Smooth muscle cell (in vitro differentiated cells): ENCODE data around the gene FNDC1. TPM values are rescaled to one million over a fixed set of nuclear protein-coding genes. Genes with fewer than 3 reads are reported as not detected.

ENCODE experiments used
- DNase-seq: peaks from one replicate; lab custom pipeline; 2025; ENCODE audit not compliant: unreplicated experiment; lab: John Stamatoyannopoulos, UW
- H2AFZ ChIP-seq: fragments of 200-600 bp; sonication (generic); 2 replicates; pipeline ENCODE4 v1.6.0; 2016; ENCODE audit warnings: antibody characterized with exemption, low read depth, mild to moderate bottlenecking
- H3F3A ChIP-seq: fragments of 200-600 bp; sonication (generic); 2 replicates; pipeline ENCODE4 v1.6.0; 2017; ENCODE audit warnings: antibody characterized with exemption, low read depth
- H3K27ac ChIP-seq: fragments of 200-600 bp; sonication (generic); 2 replicates; pipeline ENCODE4 v1.5.1; 2016; ENCODE audit warnings: low read depth, mild to moderate bottlenecking
- H3K27me3 ChIP-seq: fragments of 200-600 bp; sonication (generic); 2 replicates; pipeline ENCODE4 v1.6.1; 2016; ENCODE audit warnings: low read depth, mild to moderate bottlenecking
- H3K36me3 ChIP-seq: fragments of 200-600 bp; sonication (generic); 2 replicates; pipeline ENCODE4 v1.5.1; 2016; ENCODE audit warnings: low read depth
- H3K4me1 ChIP-seq: fragments of 200-600 bp; sonication (generic); 2 replicates; pipeline ENCODE4 v1.5.1; 2016; ENCODE audit warnings: low read depth
- H3K4me2 ChIP-seq: fragments of 200-600 bp; sonication (generic); 2 replicates; pipeline ENCODE4 v1.6.0; 2016; ENCODE audit warnings: mild to moderate bottlenecking
- H3K4me3 ChIP-seq: fragments of 200-600 bp; sonication (generic); 2 replicates; pipeline ENCODE4 v1.5.1; 2016; ENCODE audit warnings: mild to moderate bottlenecking
- H3K79me2 ChIP-seq: fragments of 200-600 bp; sonication (generic); 2 replicates; pipeline ENCODE4 v1.6.0; 2016; ENCODE audit warnings: low read depth, mild to moderate bottlenecking
- H3K9ac ChIP-seq: fragments of 200-600 bp; sonication (generic); 2 replicates; pipeline ENCODE4 v1.6.0; 2016; ENCODE audit warnings: low read depth
- H3K9me3 ChIP-seq: fragments of 200-600 bp; sonication (generic); replicated peaks from 2 replicates; pipeline ENCODE4 v1.5.1; 2016; ENCODE audit warnings: low read depth
- H4K20me1 ChIP-seq: fragments of 200-600 bp; sonication (generic); 2 replicates; pipeline ENCODE4 v1.6.0; 2016; ENCODE audit warnings: low read depth
- CTCF ChIP-seq: fragments of 200-600 bp; sonication (generic); IDR thresholded peaks from 2 replicates; pipeline ENCODE4 v1.5.1; 2017; ENCODE audit warnings: borderline replicate concordance, mild to moderate bottlenecking, antibody characterized with exemption; ENCODE audit not compliant: insufficient read depth, poor library complexity, severe bottlenecking
- WGBS: methylation state at CpG from one replicate; pipeline ENCODE4 v1.1.7; 2016; ENCODE audit warnings: low lambda C conversion rate; 5-methylcytosine and 5-hydroxymethylcytosine counted together
- polyA plus RNA-seq: library from polyadenylated mRNA; unstranded; fragments of >200 nt; fragmentation: Nextera tagmentation; extraction: Ambion mirVana; gene quantifications from 2 replicates; pipeline ENCODE4 v1.2.1, GENCODE V29; 2016
- total RNA-seq: library from RNA; depleted of rRNA; stranded (reverse); fragments of >200 nt; gene quantifications from 2 replicates; pipeline ENCODE4 v1.2.3, GENCODE V29; 2014

Gene FNDC1
- total and polyA plus RNA-seq, 2 experiments from 2014 or later, result 0.39 TPM; not detected in 1

- Histone ChIP-seq H3K4me3 (peak overlapping the region; percentile 51), H3K36me3 (no peaks in the 10 kb centered on the region), H3K9ac (no peak overlapping the region), H2AFZ (peak overlapping the region; percentile 79), H3K4me1 (peaks cover 13% of the 10 kb centered on the region), H4K20me1 (no peaks in the 10 kb centered on the region), H3K9me3 (no peaks in the 10 kb centered on the region), H3F3A (peaks cover 5% of the 10 kb centered on the region), H3K79me2 (no peaks in the 10 kb centered on the region), H3K27ac (no peak overlapping the region), H3K27me3 (peaks cover 80% of the 10 kb centered on the region), H3K4me2 (peak overlapping the region; percentile 85)
- no peak for DNase-seq
- no peak for TF ChIP-seq CTCF
- WGBS, result 16% methylated on average over 7 of the region's 7 CpGs
Observed at GRCh38 chr6:159170333-159170672, 1.1 kb downstream of the FNDC1 start.

- TF ChIP-seq CTCF, result no peak
- no peaks in the 10 kb centered on the region for H3K9me3 ChIP-seq
- H3F3A ChIP-seq, result peaks cover 5% of the 10 kb centered on the region
- no peaks in the 10 kb centered on the region for H3K79me2 ChIP-seq
- no peaks in the 10 kb centered on the region for H4K20me1 ChIP-seq
- H3K4me3 ChIP-seq, result no peak overlapping the region
- 52% methylated on average over 13 of the region's 13 CpGs for WGBS
- no peak for DNase-seq
- no peaks in the 10 kb centered on the region for H3K36me3 ChIP-seq
- H3K9ac ChIP-seq, result no peak overlapping the region
- H3K27me3 ChIP-seq, result peaks cover 86% of the 10 kb centered on the region
- peaks cover 13% of the 10 kb centered on the region for H3K4me1 ChIP-seq
- H3K27ac ChIP-seq, result no peak overlapping the region
- H3K4me2 ChIP-seq, result peak overlapping the region; percentile 85
- no peak overlapping the region for H2AFZ ChIP-seq
Observed at GRCh38 chr6:159170999-159171712, 2.0 kb downstream of the FNDC1 start.

- no peaks in the 10 kb centered on the region for H3K36me3 ChIP-seq
- H3F3A ChIP-seq, result peaks cover 5% of the 10 kb centered on the region
- WGBS, result 52% methylated on average over 1 of the region's 1 CpG
- no peak overlapping the region for H3K4me2 ChIP-seq
- H3K9me3 ChIP-seq, result no peaks in the 10 kb centered on the region
- H4K20me1 ChIP-seq, result no peaks in the 10 kb centered on the region
- H3K79me2 ChIP-seq, result no peaks in the 10 kb centered on the region
- DNase-seq, result no peak
- no peak overlapping the region for H3K27ac ChIP-seq
- peaks cover 81% of the 10 kb centered on the region for H3K27me3 ChIP-seq
- no peak for TF ChIP-seq CTCF
- H3K4me1 ChIP-seq, result peaks cover 13% of the 10 kb centered on the region
- H3K9ac ChIP-seq, result no peak overlapping the region
- no peak overlapping the region for H3K4me3 ChIP-seq
- no peak overlapping the region for H2AFZ ChIP-seq
Observed at GRCh38 chr6:159172091-159172491, 2.9 kb downstream of the FNDC1 start.
